Activated T-cell treated with anti-CD3 and anti-CD28 coated beads, Interleukin-2, amount 50 U/mL, for 48 hours (primary cell): ENCODE results near the gene C17orf50.

Source experiments
- DNase-seq, 2 experiments: peaks; one replicate each; pipeline ENCODE4 v3.0.0-alpha.2; 2020

Gene C17orf50

DNA sequence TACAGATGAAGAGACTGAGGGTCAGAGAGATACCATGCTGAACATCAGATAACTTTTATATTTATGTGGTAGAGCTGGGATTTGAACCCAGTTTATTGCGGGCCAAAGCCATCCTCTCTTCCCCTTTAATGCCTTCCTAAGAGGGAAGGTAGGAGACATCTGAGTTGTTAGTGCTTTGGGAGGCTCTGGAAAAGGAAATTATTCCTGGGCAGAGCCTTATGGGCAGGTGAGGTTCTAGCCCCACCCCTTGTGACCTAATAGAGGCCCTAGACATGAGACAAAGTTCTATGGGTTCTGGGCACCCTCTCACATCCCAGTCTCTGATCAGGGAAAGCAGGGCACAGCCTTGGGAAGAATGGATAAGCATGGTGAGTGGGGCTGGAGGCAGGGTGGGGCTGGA is at the start of gene C17orf50:
Gene C17orf50, plus strand, starts transcription at position 301 of the 400 bp plus-strand sequence. Its CDS starts 55 bp downstream, at position 356.
- no peak for DNase-seq

DNA sequence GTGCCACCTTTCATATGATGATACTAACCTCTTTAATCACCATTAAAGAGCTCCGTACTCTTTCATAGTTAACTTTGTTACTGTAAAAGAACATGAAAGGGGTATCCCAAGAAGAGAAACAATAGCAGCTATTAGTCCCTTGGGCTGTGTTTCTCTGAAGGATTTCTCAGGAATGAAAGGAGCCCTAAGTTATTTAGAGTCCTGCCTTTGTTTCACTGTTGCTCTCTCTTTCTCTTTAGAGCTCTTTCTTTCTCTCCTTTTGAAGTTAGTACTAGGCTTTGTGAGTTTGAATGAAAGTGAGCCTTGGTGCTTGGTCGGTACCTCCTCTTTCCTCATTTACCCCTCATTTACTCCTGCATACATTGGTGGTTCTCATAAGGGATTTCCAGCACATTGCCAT is 49.7 kb upstream of the C17orf50 start:
- no peak for DNase-seq

DNA sequence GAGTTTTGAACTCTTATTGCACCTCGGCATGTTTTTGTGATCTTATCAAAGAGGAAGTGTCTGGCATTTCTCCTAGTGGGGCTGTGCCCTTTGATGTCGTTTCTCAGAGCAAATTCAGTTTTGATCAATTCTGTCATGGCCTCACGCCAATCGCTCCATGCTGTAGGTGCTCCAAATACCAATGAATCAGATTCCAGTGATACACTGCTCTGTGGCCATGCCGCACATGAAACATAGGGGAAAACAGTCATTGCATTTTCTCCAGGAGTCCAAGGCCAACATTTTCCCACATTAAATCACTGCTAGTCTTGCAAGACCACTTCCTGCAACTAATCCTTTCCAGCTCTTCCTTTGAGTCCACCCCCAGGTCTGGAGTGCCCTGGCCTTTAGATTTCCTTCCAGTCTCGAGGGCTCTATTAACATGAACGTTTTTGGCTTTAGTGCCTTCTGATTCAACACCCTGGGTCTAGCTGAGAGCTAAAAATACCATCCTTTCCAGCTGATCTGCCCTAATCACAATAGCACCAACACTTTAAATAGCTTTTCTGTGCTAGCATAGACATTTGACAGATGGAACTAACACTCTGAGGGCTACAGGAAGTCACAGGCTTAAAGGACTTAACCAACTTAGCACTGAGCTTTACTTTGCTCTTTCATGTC is 47.5 kb upstream of the C17orf50 start:
- DNase-seq, result no peak

DNA sequence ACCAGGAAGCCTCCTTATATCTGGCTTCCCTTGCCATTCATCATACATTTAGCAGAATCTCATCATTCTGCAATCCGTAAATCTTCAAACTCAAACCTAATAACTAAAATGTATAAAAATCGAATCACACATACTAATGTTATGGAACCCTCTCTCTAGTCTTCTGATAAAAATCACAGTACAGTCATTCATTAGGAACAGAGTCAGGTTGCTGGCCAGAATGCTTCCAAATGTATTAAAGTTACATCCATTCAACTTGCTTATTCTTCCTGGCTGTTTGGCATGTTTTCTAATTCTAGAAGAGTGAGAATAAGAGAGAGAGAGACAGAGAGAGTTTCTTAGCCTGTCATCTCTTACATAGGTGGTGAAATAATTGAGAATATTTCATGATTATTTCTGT is 45.7 kb upstream of the C17orf50 start:
- DNase-seq, result no peak

DNA sequence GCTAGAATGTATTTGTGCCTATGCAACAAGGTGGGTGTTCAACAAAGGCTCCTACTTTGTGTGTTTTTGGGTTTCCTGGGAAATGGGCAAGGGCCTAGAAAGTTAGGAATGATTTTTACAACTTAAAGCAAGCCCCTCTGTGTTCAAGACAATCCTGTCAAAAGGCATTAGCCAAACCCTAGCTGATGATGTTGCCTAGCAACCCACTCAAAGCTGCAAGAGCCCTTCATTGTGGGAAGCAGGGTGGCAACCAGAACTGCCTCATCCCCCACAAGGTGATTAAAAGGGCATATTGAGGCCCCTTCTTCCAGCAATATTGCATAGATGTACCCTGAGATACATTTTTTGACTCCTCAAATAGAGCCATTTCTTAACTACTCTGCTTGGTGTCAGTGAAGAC is 45.3 kb upstream of the C17orf50 start:
- DNase-seq, result no peak

DNA sequence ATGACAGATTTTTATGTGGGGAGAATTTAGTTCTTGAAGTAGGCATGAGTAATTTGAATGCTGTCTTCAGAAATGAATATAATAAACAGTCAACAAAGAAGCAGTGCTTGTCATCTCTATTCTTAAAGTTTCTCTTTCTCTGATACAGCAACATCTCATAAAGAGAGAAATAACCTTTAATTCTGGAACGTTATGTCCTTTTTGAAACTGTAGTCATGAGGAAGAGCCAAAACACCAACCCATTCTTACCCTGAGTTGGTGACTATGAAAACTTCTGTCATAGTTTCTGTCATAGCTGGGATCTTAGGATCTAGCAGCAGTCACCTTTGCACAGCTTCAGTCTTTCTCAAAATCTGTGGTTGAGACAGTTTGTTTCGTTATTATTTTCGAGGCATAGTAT is 44.5 kb upstream of the C17orf50 start:
- DNase-seq, result no peak

DNA sequence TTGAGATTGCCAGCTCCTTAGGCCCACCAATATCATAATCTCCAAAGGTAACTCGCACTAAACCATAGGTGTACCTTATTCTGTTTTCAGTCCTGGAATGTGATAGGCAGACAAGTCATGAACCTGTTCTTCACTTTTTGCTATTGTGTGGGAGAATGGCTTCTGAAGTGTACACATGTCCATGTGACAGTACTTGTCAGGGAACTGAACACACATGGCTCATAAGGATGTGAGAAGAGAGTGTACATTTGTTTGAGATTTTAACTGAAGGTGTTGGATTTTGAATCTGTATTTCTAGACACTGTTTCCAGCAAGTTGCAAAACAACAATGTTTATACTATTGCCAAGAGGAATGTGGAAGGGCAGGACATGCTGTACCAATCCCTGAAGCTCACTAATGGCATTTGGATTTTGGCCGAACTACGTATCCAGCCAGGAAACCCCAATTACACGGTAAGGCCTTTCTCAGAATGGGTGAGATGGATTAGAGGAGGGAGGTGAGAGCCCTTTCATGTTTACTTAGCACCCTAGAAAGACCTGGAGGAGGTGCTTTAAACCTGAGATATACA is 43.7 kb upstream of the C17orf50 start:
- no peak for DNase-seq

DNA sequence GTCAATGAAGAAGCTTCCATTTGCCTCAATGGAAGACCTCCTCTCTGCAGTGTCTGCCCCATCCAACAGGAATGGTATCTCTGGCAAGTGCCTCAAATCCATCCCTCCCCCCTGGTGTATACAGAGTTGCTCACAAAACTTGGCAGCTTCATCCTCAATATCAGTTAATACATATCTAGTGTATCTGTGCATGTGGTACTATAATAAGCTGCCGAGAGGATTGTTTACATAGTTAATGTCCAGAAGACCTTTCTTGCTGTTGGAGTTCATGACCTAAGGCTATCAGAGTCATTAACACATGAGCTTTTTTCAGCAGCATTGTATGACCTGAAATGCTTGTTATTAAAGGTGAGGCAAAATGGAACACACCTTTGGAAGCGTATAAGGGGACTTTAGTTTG is 43.2 kb upstream of the C17orf50 start:
- DNase-seq, result no peak

DNA sequence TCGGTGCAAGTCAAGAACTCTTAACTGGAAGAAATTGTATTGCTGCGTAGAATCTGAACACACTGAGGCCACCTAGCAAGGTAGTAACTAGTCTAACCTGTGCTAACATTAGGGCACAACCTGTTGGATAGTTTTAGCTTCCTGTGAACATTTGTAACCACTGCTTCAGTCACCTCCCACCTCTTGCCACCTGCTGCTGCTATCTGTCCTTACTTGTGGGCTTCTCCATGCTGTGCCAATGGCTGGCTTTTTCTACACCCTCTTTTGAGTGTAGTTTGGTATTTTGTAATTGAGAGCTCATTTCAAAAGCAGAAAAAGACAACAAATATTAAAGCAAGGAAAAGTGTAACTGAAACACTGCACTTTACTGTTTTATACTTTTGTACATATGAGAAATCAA is 37.0 kb upstream of the C17orf50 start:
- no peak for DNase-seq

DNA sequence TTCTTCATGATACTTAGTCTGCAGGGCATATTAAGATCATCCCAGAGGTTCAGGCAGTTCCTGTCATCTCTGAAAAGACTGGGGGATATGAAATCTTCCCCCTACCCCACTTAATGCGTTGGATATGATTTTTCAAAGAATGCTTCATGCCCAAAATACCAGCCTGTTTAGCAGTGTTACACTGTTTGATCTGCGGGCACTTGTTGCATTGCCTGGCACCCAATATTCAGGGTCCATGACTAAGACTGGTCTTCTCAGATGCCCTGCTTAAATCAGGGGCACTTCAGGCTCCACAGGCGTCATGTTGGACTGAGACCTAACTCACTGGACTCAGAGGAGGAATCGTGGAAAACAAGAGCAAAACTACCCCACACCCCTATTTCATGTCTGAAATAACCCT is 35.6 kb upstream of the C17orf50 start:
- no peak for DNase-seq

DNA sequence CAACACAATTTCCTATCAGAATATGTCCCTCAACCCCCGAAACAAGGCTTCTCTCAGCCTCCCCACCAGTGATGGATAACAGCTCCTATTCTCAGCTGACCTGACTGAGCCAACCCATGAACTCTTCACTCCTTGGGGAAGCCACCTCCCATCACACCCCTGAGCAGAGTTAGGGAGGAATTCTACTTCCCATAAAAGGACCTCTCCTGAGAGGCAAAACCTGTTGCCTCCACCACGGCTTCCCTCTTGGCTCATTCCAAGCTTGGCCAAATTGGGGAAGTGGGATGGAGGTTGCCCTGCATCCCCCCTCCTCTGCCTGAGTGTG is 34.9 kb upstream of the C17orf50 start:
- no peak for DNase-seq

DNA sequence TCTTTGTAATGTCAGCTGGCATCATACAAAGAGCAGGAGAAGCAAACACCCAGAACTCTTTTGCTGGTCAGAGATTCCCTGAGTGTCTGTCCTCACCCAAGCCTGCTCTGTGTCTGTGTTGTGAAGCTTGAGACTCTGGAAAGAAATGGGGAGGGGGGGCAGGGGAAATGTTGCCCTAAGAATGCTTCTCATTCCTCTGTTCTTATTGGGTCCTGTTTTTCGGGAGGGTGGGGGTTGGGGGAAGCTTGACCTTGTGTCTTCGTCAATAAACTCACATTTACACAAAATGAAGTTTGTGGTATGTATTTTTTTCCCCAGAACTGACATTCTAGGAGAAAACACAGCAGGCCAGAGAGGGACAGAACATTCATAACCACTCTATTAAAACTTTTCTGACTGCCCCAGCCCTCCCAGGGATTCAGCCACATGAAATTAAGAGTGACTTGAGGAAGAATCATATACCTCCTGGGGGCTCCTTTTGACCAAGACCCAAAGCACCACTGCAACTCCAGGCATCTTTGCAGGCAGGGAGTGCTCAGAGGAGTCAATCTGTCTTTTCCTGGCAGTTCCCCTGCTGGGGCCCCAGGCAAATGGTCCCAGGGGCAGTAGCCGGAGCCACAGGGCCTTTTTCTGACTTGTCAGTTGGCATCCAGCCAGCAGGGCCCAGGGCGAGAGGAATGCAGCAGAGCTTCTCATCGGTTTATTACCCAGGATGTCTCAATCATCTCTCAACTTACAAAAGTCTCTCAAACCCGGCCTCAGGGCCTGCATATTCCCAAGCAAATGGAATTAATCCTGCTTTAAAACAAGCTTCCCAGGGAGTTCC is 34.3 kb upstream of the C17orf50 start:
- DNase-seq, result no peak

DNA sequence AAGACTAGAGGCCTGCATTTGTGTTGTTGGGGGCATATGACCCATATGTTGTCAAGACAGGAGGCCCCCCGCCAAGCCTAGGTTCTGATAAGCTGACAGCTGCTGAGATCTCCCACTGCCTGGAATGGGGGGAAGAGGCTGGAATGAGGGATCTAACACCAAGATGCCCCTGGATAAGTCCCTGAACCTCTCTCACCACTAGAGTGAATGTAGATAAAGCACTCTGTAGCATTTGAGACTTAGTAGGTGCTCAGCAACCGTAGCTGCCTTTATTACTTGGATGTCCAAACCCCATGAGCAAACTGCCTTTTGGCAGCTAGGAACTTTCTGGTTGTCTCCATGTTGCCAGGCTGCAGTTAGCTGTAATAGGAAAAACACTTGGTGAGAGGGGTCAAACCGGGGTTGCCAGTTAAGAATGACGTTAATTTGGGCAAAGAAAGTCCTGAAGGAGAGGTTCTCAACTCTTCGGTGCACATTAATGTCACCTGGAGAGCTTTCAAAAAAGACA is 33.7 kb upstream of the C17orf50 start:
- DNase-seq, result no peak

DNA sequence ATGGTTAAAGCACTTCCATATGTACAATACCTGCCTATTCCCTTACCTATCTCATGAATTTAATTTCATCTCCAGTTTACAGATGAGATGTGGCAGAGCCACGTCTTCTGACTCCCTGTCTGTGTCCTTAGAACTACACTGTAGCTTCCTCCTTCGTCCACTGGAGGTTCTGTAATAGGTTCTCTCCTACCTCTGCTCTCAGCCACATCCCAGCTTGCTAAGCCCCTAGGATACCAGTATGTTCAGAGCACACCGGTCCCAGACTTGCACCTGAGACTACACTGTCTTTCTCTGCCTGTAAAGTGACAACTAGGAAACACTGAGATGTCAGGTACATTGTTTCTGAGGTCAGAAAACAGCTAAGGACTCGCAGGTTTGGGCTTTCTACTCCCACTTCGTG is 33.1 kb upstream of the C17orf50 start:
- no peak for DNase-seq

DNA sequence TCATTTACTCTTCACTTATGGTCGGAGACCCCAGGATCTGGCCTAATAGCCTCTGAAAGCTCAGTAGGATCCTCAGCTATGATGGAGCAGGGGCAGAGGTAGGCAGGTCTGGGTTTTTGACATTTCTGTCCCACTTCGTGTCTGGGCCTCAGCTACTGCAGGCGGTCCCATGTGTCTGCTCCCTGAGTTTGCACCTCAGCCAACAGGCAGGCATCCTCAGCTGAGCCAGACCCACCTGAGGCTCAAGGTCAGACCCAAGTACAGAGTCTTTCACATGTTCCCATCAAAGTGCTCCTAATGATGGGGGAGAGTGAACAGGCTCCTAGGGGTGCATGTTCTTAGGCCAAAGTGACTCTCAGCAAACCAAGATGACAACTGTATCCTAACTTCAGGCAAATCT is 32.1 kb upstream of the C17orf50 start:
- DNase-seq, result no peak

DNA sequence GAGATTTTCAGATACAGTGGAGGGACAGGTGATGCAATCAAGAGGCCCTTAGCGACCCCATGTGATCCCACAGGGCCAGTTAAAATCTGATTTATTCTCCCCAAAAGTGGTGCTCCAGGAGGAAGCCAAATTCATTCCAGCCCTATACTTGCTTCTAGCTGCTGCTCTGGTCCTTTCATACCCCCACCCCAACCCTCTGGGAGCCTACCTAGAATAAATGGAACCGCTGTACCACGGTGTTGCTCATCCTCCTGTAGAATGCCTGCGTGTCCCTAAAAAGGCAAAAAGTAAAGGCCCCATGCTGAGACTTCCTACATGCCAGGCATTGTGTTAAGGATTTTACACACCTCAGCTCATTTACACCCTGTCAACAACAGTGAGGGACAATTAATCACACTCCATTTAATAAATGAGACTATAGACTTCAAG is 31.3 kb upstream of the C17orf50 start:
- DNase-seq, result no peak

DNA sequence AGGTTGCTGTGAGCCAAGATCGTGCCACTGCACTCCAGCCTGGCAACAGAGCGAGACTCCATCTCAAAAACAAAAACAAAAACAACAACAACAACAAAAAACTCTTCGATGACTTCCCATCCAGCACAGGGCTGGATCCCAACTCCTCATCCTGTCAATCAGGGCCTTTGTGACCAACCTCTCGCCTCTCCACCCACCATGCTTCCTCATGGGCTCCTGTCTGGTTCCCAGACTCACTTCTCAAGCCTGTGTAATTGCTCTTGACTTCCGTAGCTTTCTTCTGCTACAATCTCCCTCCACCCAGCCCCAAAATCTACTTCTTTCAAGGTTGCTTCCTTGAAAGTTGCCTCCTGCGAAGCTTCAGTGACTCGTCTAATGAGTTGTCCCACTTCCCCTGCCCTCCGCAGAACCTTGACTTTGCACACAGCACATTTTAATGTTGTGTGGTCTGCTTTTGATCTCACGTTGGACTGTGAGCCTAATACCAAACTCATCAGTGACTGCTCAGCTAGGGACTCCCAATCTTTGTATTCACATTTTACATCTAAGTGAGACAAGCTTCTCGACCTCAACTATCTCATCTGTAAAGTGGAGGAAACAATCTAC is 30.2 kb upstream of the C17orf50 start:
- DNase-seq, result no peak

DNA sequence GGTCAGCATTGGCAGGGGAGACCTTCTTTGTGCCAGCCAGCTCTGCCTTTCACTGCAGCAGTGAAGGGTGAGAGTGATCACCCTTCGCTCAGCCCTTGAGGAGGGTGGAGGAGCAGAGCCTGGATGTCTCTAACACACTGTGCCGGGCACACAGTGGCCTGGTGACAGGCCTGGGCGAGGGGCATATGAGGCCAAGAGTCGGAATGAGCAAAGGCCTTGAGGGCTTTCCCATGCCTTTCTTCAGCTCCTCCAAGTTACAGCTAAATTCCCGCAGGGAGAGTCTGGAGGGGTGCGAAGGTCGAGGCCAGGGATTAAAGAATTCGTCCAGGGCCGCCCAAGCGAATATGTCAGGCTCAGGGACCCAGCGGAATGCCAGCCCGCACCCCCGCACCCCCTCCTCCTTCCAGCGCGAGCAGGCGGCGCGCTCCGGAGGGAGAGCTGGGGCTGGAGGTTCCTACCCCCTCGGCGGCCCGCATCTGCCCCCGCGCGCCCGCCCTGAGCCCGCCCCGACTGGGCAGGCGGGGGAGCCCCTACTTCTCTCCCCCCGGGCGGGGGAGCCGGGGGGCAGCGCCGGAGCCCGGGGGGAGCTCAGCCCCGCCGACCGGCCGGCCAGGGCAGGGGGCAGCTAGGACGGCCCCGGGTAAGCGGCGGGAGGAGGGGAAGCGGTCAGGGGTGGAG is 29.3 kb upstream of the C17orf50 start, which contains the start of gene RASL10B:
Gene RASL10B, plus strand, starts transcription at position 401 of the 678 bp plus-strand sequence. CDS start 3,546 bp downstream, outside the sequence.
- DNase-seq, result peak; percentile 56 to 74

DNA sequence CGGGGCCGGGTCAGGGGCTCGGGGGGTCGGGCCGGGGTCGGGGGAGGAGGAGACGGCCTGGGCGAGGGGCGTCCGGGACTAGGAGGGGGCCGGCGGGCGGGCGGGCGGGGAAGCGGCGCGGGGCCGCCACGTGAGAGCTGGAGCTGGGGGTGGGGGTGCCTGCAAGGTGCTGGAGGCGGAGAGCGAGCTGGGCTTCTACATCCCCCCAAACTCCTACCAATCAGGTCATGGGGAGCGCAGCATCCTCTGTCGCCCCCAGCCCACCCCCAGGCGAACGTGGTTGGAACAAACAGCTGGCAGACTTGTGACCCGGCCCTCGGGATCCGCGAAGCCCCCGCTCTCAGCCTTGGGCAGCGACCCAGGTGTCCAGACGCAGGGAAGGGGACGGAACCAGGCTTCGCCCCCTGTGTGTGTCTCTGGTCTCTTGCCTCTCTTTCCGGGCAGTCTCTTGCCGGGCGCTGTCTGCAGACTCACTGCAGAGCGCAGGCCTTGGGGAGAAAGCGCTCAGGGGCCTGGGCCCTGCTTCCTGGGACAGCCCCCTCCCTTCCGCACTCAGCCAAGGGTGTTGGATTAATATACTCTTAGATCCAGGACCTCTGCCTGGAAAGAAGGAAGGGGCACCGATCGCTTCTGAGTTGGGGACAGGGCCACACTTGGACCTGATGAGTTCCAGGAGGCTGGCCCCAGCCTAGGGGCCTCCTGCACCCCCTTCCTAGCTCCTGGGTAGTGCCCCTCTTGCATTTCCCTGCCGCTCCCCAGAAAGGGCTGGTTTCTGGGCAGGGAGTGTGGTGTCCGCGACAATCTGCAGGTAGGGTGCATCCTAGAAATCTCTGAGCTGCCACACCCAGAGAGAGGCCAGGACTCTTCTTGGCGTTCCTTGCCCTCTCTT is 28.5 kb upstream of the C17orf50 start:
- DNase-seq, result no peak

DNA sequence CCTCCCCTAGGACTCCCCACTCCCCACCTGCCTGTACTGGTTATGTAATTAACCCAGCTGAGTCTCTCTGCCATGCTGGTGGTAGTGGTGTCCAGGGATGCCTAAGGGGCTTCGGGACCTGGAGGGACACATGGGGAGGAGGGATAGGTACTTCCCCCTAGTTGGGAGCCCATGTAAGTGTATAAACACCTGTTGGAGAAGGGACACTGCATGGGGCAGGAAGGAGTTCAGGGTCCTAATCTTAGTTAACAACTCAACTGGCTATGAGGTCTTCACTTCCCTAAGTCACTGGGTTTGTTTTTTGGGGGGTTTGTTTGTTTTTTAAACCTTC is 27.9 kb upstream of the C17orf50 start:
- no peak for DNase-seq

DNA sequence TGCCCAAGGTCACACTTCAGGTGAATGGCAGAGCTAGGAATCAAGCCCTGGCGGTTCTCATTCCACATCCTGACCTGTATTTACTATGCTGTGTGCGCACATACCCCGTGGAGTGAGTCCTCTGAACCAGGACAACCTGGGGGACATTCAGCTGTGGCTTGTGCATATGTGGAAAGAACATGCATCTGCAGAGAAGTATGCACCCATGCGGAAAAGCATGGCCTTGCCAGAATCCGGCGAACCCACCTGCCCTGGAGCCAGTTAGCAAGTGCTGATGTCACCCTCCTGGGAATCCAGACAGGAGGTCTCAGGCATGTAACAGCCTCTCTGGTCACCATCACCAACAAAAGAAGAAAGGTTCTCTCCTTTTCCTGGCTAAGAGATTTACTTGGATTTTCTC is 27.3 kb upstream of the C17orf50 start:
- no peak for DNase-seq

DNA sequence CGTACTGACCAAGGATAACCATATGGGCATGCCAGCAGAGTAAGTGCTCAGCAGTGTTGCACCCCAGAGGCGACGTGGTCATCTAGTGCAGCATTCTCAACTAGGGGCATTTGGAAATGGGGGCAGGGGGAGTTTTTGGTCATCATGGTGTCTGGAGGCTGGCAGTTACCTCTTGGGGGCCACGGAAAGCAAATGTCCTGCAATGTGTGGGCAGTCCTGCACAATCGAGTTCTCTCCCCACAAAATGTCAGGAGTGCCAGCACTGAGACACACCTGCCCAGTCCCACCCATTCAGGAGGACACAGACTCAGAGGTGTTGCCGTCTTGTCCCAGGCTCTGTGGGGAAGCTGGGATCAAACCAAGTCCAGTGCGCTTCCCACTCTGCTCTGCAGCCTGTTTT is 26.3 kb upstream of the C17orf50 start:
- DNase-seq, result no peak
